K562 (cell line): Measurements from ENCODE around the gene MARCHF3. TPM values are rescaled to one million over a fixed set of nuclear protein-coding genes. Genes with fewer than 3 reads are reported as not detected.

Source experiments
- ATAC-seq: fragments of 200-7000 bp; cut with Tn5 transposase; 3 replicates; pipeline ENCODE4 v1.9.1; 2020; ENCODE audit warnings: moderate library complexity
- BruUV-seq: library from RNA; stranded (reverse); fragments of 400-500 nt; replicated peaks from 2 replicates; lab custom pipeline; 2021; lab: Mats Ljungman, UMichigan
- CTCF ChIA-PET: fragments of 300-600 bp; formaldehyde crosslinking; extraction: SDS; loops from one replicate; lab custom pipeline; 2021; ENCODE audit warnings: low intra/inter-chr PET ratio; lab: Yijun Ruan, JAX
- POLR2A ChIA-PET: fragments of 300-600, 350-650 bp; sonication (Branson Sonifier 250); formaldehyde crosslinking; extraction: SDS; loops from one replicate; lab custom pipeline; 2021; ENCODE audit warnings: antibody characterized with exemption, inconsistent platforms; lab: Yijun Ruan, JAX
- DNase-seq, 4 experiments: peaks; one replicate each; pipeline versions ENCODE4 v3.0.0 to v3.0.0-alpha.2; 2011 to 2018; ENCODE audit warnings: low spot score in 3 of 4, mixed read lengths in 3 of 4; ENCODE audit errors: extremely low read depth in 1 of 4
- FAIRE-seq: peaks from 2 replicates; lab custom pipeline; 2011; peaks lifted over from hg19 to GRCh38; lab: Jason Lieb, UNC
- H2AFZ ChIP-seq: 2 replicates; pipeline ENCODE4 v1.6.0; 2011; ENCODE audit warnings: low read depth, low read length, control low read depth, inconsistent platforms
- H3K27ac ChIP-seq: fragments of 200-600 bp; 3 replicates; pipeline ENCODE4 v1.8.0; 2011; ENCODE audit warnings: low read depth, mild to moderate bottlenecking, control low read depth, inconsistent platforms, low read length, moderate library complexity, mixed read lengths; ENCODE audit errors: extremely low read depth
- H3K27me3 ChIP-seq, 2 experiments: fragments of 300-600 bp in 1 of 2; 2 replicates in 1 of 2; 3 replicates in 1 of 2; pipeline versions ENCODE4 v1.6.0 to v1.8.0; 2011; ENCODE audit warnings: inconsistent platforms in 2 of 2, low read length in 2 of 2, mild to moderate bottlenecking in 1 of 2, mixed read lengths in 1 of 2, moderate library complexity in 1 of 2; ENCODE audit not compliant: control insufficient read depth in 2 of 2, insufficient read depth in 2 of 2
- H3K36me3 ChIP-seq: fragments of 300-600 bp; 3 replicates; pipeline ENCODE4 v1.8.0; 2011; ENCODE audit warnings: mild to moderate bottlenecking, low read length, inconsistent platforms; ENCODE audit not compliant: control insufficient read depth, insufficient read depth
- H3K4me1 ChIP-seq, 2 experiments: fragments of 200-600 bp in 1 of 2; replicated peaks in 1 of 2; 2 replicates in 1 of 2; 3 replicates in 1 of 2; pipeline versions ENCODE4 v1.5.1 to v1.8.0; 2011; ENCODE audit warnings: inconsistent platforms in 2 of 2, low read length in 2 of 2, mild to moderate bottlenecking in 1 of 2, mixed read lengths in 1 of 2, moderate library complexity in 1 of 2; ENCODE audit not compliant: control insufficient read depth in 2 of 2, insufficient read depth in 2 of 2
- H3K4me2 ChIP-seq: 2 replicates; pipeline ENCODE4 v1.6.1; 2011; ENCODE audit warnings: low read length, control low read depth, inconsistent platforms, mixed read lengths; ENCODE audit not compliant: insufficient read depth
- H3K4me3 ChIP-seq: fragments of 200-600 bp; sonication (generic), shearing (Covaris generic); 2 replicates; pipeline ENCODE4 v1.5.1; 2016; ENCODE audit warnings: control low read depth, inconsistent platforms
- H3K79me2 ChIP-seq: fragments of 200-600 bp; 3 replicates; pipeline ENCODE4 v1.8.0; 2011; ENCODE audit warnings: low read length, inconsistent platforms; ENCODE audit not compliant: control insufficient read depth, insufficient read depth
- H3K9ac ChIP-seq, 2 experiments: 2 replicates each; pipeline versions ENCODE4 v1.6.0 to v1.6.1; 2011; ENCODE audit warnings: low read depth in 2 of 2, low read length in 2 of 2, control low read depth in 1 of 2, inconsistent platforms in 1 of 2, mild to moderate bottlenecking in 1 of 2, mixed read lengths in 1 of 2; ENCODE audit not compliant: insufficient read depth in 1 of 2
- H3K9me1 ChIP-seq: one replicate; pipeline ENCODE4 v1.6.0; 2011; ENCODE audit warnings: inconsistent platforms, mild to moderate bottlenecking, low read length, moderate library complexity; ENCODE audit not compliant: control insufficient read depth, insufficient read depth
- H3K9me3 ChIP-seq: replicated peaks from 2 replicates; pipeline ENCODE4 v1.5.1; 2011; ENCODE audit warnings: low read depth, low read length, inconsistent platforms; ENCODE audit not compliant: control insufficient read depth, insufficient read depth
- H4K20me1 ChIP-seq: replicated peaks from 2 replicates; pipeline ENCODE4 v1.6.1; 2011; ENCODE audit warnings: low read length, inconsistent platforms, mixed read lengths; ENCODE audit not compliant: control insufficient read depth, insufficient read depth
- ARID1B ChIP-seq: fragments of 450-650 bp; IDR thresholded peaks from 2 replicates; pipeline ENCODE4 v1.6.1; 2016; ENCODE audit warnings: antibody characterized with exemption, mild to moderate bottlenecking, inconsistent platforms
- CBX2 ChIP-seq: fragments of 200-600 bp; sonication (generic); IDR thresholded peaks from one replicate; pipeline ENCODE4 v1.6.1; 2012; ENCODE audit warnings: mild to moderate bottlenecking, low read length, inconsistent platforms; ENCODE audit not compliant: insufficient read depth, poor library complexity, severe bottlenecking
- DPF2 ChIP-seq: fragments of 450-650 bp; IDR thresholded peaks from 2 replicates; pipeline ENCODE4 v1.6.1; 2016
- KDM1A ChIP-seq, 2 experiments: fragments of 450-650 bp; IDR thresholded peaks; 2 replicates each; pipeline ENCODE4 v1.6.1; 2016; ENCODE audit warnings: mild to moderate bottlenecking in 2 of 2
- MEIS2 ChIP-seq: fragments of 450-650 bp; IDR thresholded peaks from 2 replicates; pipeline ENCODE4 v1.6.1; 2014; ENCODE audit warnings: mild to moderate bottlenecking; ENCODE audit not compliant: partially characterized antibody
- NCOR1 ChIP-seq: fragments of 450-650 bp; IDR thresholded peaks from 2 replicates; pipeline ENCODE4 v1.6.1; 2016; ENCODE audit warnings: mild to moderate bottlenecking, moderate library complexity
- NR2C1 ChIP-seq, 2 experiments: fragments of 450-650 bp; IDR thresholded peaks; 2 replicates each; pipeline ENCODE4 v1.6.1; 2017; ENCODE audit warnings: mild to moderate bottlenecking in 2 of 2, antibody characterized with exemption in 1 of 2, inconsistent platforms in 1 of 2, missing compliant biosample characterization in 1 of 2, missing genetic modification characterization in 1 of 2
- NR2C2 ChIP-seq, 2 experiments: fragments of 200-800 bp in 1 of 2; sonication (Bioruptor generic) in 1 of 2; sonication (generic) in 1 of 2; formaldehyde crosslinking in 1 of 2; IDR thresholded peaks; 2 replicates each; pipeline versions ENCODE4 v1.6.1 to v1.8.0; 2016 to 2022; ENCODE audit warnings: mild to moderate bottlenecking in 1 of 2, missing compliant biosample characterization in 1 of 2, missing genetic modification characterization in 1 of 2, missing genetic modification reagents in 1 of 2
- RB1 ChIP-seq: fragments of 450-650 bp; IDR thresholded peaks from 2 replicates; pipeline ENCODE4 v1.6.1; 2017; ENCODE audit warnings: low read depth, mild to moderate bottlenecking
- RCOR1 ChIP-seq, 2 experiments: IDR thresholded peaks; 2 replicates each; pipeline ENCODE4 v1.6.1; 2012; ENCODE audit warnings: low read depth in 2 of 2, low read length in 2 of 2, borderline replicate concordance in 1 of 2, improper control_type of control experiment in 1 of 2
- SPI1 ChIP-seq: IDR thresholded peaks from 2 replicates; pipeline ENCODE4 v1.6.1; 2011; ENCODE audit warnings: low read depth, low read length, control low read depth, borderline replicate concordance
- ZBTB17 ChIP-seq: fragments of 450-650 bp; formaldehyde crosslinking; IDR thresholded peaks from 2 replicates; pipeline ENCODE4 v1.4.0; 2020; ENCODE audit warnings: mild to moderate bottlenecking
- ZEB2 ChIP-seq: fragments of 450-650 bp; IDR thresholded peaks from 2 replicates; pipeline ENCODE4 v1.6.1; 2016
- ZNF668 ChIP-seq: fragments of 250-450 bp; sonication (Bioruptor Pico); IDR thresholded peaks from 2 replicates; pipeline ENCODE4 v1.8.0; 2022; ENCODE audit warnings: mild to moderate bottlenecking, inconsistent platforms
- ZNF717 ChIP-seq: fragments of 250-450 bp; sonication (Bioruptor Pico); IDR thresholded peaks from 2 replicates; pipeline ENCODE4 v1.5.0; 2021
- ZNF766 ChIP-seq: fragments of 200-800 bp; sonication (Bioruptor generic); conservative IDR thresholded peaks from 2 replicates; pipeline ENCODE4 v1.6.1; 2016; ENCODE audit warnings: missing genetic modification characterization, missing compliant biosample characterization
- WGBS: fragments of 100-300 bp; shearing (Covaris generic); methylation state at CpG from one replicate; pipeline ENCODE4 v1.1.6; 2016; ENCODE audit warnings: low coverage, mixed read lengths; ENCODE audit not compliant: insufficient coverage; ENCODE audit errors: missing lambda C conversion rate; 5-methylcytosine and 5-hydroxymethylcytosine counted together
- in situ Hi-C: fragments of 300-500 bp; cut with MboI; formaldehyde crosslinking; loops from 4 replicates; pipeline ENCODE4 v1.15.0; 2018; ENCODE audit warnings: inconsistent platforms, mixed read lengths
- intact Hi-C: fragments of 100-400 bp; cut with micrococcal nuclease; formaldehyde crosslinking; loops from 2 replicates; pipeline ENCODE4 v1.14.2; 2022
- polyA plus RNA-seq, 8 experiments: library from polyadenylated mRNA; depleted of rRNA in 4 of 8; stranded (reverse) in 5 of 8; unstranded in 3 of 8; fragments of >200 nt; fragmentation: Nextera tagmentation in 2 of 8; fragmentation: Illumina TruSeq in 1 of 8; extraction: Ambion mirVana in 2 of 8; extraction: Trizol in 1 of 8; gene quantifications; 2 replicates each; pipeline versions ENCODE4 v1.2.1 to v1.2.3, GENCODE V29; 2011 to 2014; ENCODE audit warnings: inconsistent platforms in 1 of 8, missing spikeins in 1 of 8
- total RNA-seq, 7 experiments: library from RNA; depleted of rRNA in 6 of 7; stranded (reverse); fragments of >200 nt in 6 of 7; fragmentation: Illumina TruSeq in 2 of 7; extraction: Trizol in 2 of 7; gene quantifications; 2 replicates each; pipeline versions ENCODE4 v1.2.1 to v1.2.3, GENCODE V29; 2011 to 2021; ENCODE audit warnings: low replicate concordance in 1 of 7
- TF ChIP-seq, protein P1 (sequence below): fragments of 450-650 bp; IDR thresholded peaks from 2 replicates; pipeline ENCODE4 v1.6.1; 2017; ENCODE audit warnings: antibody characterized with exemption, mild to moderate bottlenecking

MARCHF3 gene
- total and polyA plus RNA-seq, 9 of the 15 experiments (the other 6 are each of a cell fraction or from before 2014, with no cell fraction given) = 5.6 to 37.4 (median 16.5) TPM

DNA sequence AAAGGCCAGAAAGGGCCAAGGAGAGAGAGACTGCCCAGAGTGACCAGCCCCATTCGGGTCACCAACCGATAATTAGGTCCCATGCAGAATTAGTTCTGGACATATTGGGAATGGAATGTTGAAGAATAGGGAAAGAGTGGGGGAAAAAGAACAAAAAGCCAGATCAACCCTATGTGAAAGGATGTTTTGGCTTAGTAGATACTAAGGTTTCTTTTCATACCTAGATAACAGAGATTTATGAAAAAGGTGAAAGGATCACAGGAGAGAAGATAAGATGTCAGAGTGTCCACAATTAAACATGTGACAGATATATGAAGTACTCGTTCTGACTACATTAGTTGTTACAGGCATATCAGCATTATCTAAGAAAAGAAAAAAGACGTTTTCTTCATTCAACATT, 52.1 kb downstream of the MARCHF3 start:
- no peaks in the 10 kb centered on the region for H3K27me3 ChIP-seq
- H2AFZ ChIP-seq = no peak overlapping the region
- peaks cover 87% of the 10 kb centered on the region for H3K79me2 ChIP-seq
- in situ Hi-C loops (no loop called here), intact Hi-C loops (loop anchor here (10.0 kb wide), 1 partner anchor 337 kb away; no protein-coding TSS in a partner anchor)
- peaks cover 7% of the 10 kb centered on the region; the same call in 1 of the 2 replicates for H4K20me1 ChIP-seq
- no peaks in the 10 kb centered on the region for H3K9me1 ChIP-seq
- ATAC-seq = no peak
- peak overlapping the region in 1 of 2 experiments; percentile 5; a peak in 2 of 4 replicates for H3K9ac ChIP-seq
- no peak overlapping the region for H3K4me3 ChIP-seq
- BruUV-seq = no TSS peak
- 11% methylated on average over 4 of the region's 4 CpGs for WGBS
- CTCF ChIA-PET = no interaction called here
- peak overlapping the region; percentile 27; the same call in 1 of the 2 replicates for H3K4me2 ChIP-seq
- no peak for DNase-seq
- no peak for FAIRE-seq
- H3K36me3 ChIP-seq = no peaks in the 10 kb centered on the region
- POLR2A ChIA-PET = no interaction called here
- peaks cover 21 to 58% of the 10 kb centered on the region in 2 experiments for H3K4me1 ChIP-seq
- H3K9me3 ChIP-seq = no peaks in the 10 kb centered on the region
- H3K27ac ChIP-seq = peak overlapping the region; percentile 87; the same call in 1 of the 3 replicates
- TF ChIP-seq NR2C2 (CRISPR knock-in tag; IDR thresholded peaks at IDR 0.05) (no peak), NR2C2 (tag; IDR thresholded peaks at IDR 0.05) (peak; percentile 29; the same call in 1 of the 2 replicates), NCOR1 (peak; percentile 12; the same call in 1 of the 2 replicates), MEIS2 (peak; percentile 59), CBX2 (no peak), ZNF766 (CRISPR knock-in tag) (0 out of 2 replicates have a peak, but pooled peaks have one; percentile 34), ZNF668 (CRISPR knock-in tag) (0 out of 2 replicates have a peak, but pooled peaks have one; percentile 50), DPF2 (peak; percentile 18; the same call in 1 of the 2 replicates), ZEB2 (0 out of 2 replicates have a peak, but pooled peaks have one; percentile 25), ARID1B (peak; percentile 30), NR2C1 (IDR thresholded peaks at IDR 0.05) (0 out of 2 replicates have a peak, but pooled peaks have one; percentile 8), NR2C1 (tag; IDR thresholded peaks at IDR 0.05) (no peak), SPI1 (no peak), ZNF717 (CRISPR knock-in tag) (no peak), RB1 (no peak), RCOR1 (IDR thresholded peaks at IDR 0.05; ENCODE audit: borderline replicate concordance in 1 of 2, low read depth in 2 of 2, low read length in 2 of 2) (peak in 1 of 2 experiments; percentile 24; a peak in 2 of 4 replicates), ZBTB17 (CRISPR knock-in tag) (0 out of 2 replicates have a peak, but pooled peaks have one; percentile 30), KDM1A (IDR thresholded peaks at IDR 0.05) (peak; percentile 77 to 80; a peak in 3 of 4 replicates)
- TF ChIP-seq, protein P1, sequence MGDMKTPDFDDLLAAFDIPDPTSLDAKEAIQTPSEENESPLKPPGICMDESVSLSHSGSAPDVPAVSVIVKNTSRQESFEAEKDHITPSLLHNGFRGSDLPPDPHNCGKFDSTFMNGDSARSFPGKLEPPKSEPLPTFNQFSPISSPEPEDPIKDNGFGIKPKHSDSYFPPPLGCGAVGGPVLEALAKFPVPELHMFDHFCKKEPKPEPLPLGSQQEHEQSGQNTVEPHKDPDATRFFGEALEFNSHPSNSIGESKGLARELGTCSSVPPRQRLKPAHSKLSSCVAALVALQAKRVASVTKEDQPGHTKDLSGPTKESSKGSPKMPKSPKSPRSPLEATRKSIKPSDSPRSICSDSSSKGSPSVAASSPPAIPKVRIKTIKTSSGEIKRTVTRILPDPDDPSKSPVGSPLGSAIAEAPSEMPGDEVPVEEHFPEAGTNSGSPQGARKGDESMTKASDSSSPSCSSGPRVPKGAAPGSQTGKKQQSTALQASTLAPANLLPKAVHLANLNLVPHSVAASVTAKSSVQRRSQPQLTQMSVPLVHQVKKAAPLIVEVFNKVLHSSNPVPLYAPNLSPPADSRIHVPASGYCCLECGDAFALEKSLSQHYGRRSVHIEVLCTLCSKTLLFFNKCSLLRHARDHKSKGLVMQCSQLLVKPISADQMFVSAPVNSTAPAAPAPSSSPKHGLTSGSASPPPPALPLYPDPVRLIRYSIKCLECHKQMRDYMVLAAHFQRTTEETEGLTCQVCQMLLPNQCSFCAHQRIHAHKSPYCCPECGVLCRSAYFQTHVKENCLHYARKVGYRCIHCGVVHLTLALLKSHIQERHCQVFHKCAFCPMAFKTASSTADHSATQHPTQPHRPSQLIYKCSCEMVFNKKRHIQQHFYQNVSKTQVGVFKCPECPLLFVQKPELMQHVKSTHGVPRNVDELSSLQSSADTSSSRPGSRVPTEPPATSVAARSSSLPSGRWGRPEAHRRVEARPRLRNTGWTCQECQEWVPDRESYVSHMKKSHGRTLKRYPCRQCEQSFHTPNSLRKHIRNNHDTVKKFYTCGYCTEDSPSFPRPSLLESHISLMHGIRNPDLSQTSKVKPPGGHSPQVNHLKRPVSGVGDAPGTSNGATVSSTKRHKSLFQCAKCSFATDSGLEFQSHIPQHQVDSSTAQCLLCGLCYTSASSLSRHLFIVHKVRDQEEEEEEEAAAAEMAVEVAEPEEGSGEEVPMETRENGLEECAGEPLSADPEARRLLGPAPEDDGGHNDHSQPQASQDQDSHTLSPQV = peak; percentile 8; the same call in 1 of the 2 replicates
